GM19025 (cell line): ENCODE results near the gene KCTD18.
A peak's percentile ranks its signal among the peaks of the same experiment; 100 is the strongest.

Experiments
- ATAC-seq: cut with Tn5 transposase; IDR thresholded peaks from one replicate; pipeline ENCODE4 v1.9.1; 2021; ENCODE audit warnings: mild to moderate bottlenecking, low read depth, moderate library complexity; ENCODE audit not compliant: unreplicated experiment

Gene KCTD18

GRCh38 chr2:200459101-200459500 is 50.8 kb downstream of the KCTD18 start:
- ATAC-seq, result no peak

- no peak for ATAC-seq
These were observed 53.3 kb downstream of the KCTD18 start for GRCh38 chr2:200456567-200456966.

- ATAC-seq, result peak; percentile 62
These were observed 53.9 kb downstream of the KCTD18 start for GRCh38 chr2:200455958-200456421.

GRCh38 chr2:200454927-200455801 is 54.7 kb downstream of the KCTD18 start:
- ATAC-seq, result peak; percentile 50

- no peak for ATAC-seq
These were observed 55.9 kb downstream of the KCTD18 start for GRCh38 chr2:200453853-200454534.

- no peak for ATAC-seq
These were observed 56.6 kb downstream of the KCTD18 start for GRCh38 chr2:200453142-200453852.

- ATAC-seq, result no peak
These were observed 57.5 kb downstream of the KCTD18 start for GRCh38 chr2:200452377-200452776.

- no peak for ATAC-seq
These were observed 58.4 kb downstream of the KCTD18 start for GRCh38 chr2:200451511-200451910.

GRCh38 chr2:200450288-200450687 is 59.6 kb downstream of the KCTD18 start:
- no peak for ATAC-seq

- no peak for ATAC-seq
These were observed 60.7 kb downstream of the KCTD18 start for GRCh38 chr2:200449149-200449548.

- ATAC-seq, result no peak
These were observed 61.4 kb downstream of the KCTD18 start for GRCh38 chr2:200448455-200448854.

GRCh38 chr2:200447139-200447855 is 62.6 kb downstream of the KCTD18 start:
- ATAC-seq, result no peak

GRCh38 chr2:200446612-200447011 is 63.3 kb downstream of the KCTD18 start:
- no peak for ATAC-seq

- ATAC-seq, result no peak
These were observed 64.6 kb downstream of the KCTD18 start for GRCh38 chr2:200445284-200445683.

GRCh38 chr2:200444530-200444929 is 65.3 kb downstream of the KCTD18 start:
- no peak for ATAC-seq

GRCh38 chr2:200443916-200444315 is 66.0 kb downstream of the KCTD18 start:
- no peak for ATAC-seq

- ATAC-seq, result no peak
These were observed 66.5 kb downstream of the KCTD18 start for GRCh38 chr2:200443376-200443775.

GRCh38 chr2:200442471-200442870 is 67.4 kb downstream of the KCTD18 start:
- no peak for ATAC-seq

- ATAC-seq, result no peak
These were observed 69.9 kb downstream of the KCTD18 start for GRCh38 chr2:200439981-200440380.
